Measurements from ENCODE around the gene POLN. TPM values are rescaled to one million over a fixed set of nuclear protein-coding genes. Genes with fewer than 3 reads are reported as not detected.

Gene POLN
- total and polyA plus RNA-seq, 9 donors, result 1.5 to 4.8 (median 2.2) TPM

DNA sequence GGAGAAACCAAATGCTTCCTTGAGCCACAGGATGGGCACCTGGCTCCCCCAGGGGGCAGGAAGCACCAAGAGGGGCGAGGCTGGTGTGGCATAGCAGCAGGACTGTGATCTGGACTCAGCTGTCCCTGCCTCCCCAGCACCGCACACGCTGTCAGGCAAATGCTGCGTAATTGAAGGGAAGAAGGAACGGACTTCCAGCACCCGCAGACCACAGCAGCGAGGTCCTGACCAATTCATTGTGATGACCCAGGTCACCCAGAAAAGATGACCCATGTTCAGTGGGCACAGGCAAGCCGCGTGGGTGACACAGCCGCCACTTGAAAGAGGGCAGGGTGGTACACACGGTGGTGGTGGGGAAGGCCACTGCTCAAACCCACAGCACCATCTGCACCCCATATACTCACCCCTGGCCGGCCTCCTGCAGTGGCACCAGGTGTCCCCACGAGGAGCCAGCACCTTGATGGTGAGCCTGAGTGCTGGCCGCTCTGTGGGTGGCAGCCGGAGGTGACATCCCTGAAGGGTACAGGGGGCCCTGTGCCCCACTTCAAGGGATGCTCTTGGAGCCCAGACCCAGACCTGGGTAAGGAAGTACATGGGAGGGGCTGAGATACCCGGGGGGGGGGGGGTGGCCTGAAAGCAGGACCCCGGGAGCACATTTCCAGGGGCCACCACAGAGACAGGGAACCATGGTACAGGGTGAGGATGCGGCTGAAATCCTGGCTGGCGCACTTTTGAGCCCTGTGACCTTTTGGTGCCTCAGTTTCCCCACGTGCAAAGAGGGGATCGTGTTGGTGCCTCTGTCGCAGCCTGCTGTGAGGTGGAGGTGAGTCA is 171.3 kb downstream of the POLN start:
- Histone ChIP-seq H3K27ac (ENCODE audit: low read length) (no peak overlapping the region), H3K9me3 (replicated peaks; ENCODE audit: control insufficient read depth, low read depth, low read length) (no peaks in the 10 kb centered on the region), H3K4me3 (ENCODE audit: low read length) (no peak overlapping the region), H3K36me3 (ENCODE audit: control insufficient read depth, insufficient read depth, low read length) (no peaks in the 10 kb centered on the region), H3K4me1 (ENCODE audit: control insufficient read depth, insufficient read depth, low read length) (peaks cover 22% of the 10 kb centered on the region), H3K27me3 (ENCODE audit: control insufficient read depth, insufficient read depth, low read length) (no peaks in the 10 kb centered on the region)
- DNase-seq, result no peak
- 81% methylated on average over 14 of the region's 22 CpGs for WGBS (ENCODE audit: insufficient coverage)

- Histone ChIP-seq H3K27me3 (ENCODE audit: control insufficient read depth, insufficient read depth, low read length) (no peaks in the 10 kb centered on the region), H3K4me1 (ENCODE audit: control insufficient read depth, insufficient read depth, low read length) (peaks cover 22% of the 10 kb centered on the region), H3K4me3 (ENCODE audit: low read length) (no peak overlapping the region), H3K9me3 (replicated peaks; ENCODE audit: control insufficient read depth, low read depth, low read length) (no peaks in the 10 kb centered on the region), H3K36me3 (ENCODE audit: control insufficient read depth, insufficient read depth, low read length) (no peaks in the 10 kb centered on the region), H3K27ac (ENCODE audit: low read length) (no peak overlapping the region)
- 43% methylated on average over 10 of the region's 14 CpGs for WGBS (ENCODE audit: insufficient coverage)
- DNase-seq, result no peak
These were observed 171.9 kb downstream of the POLN start for GRCh38 chr4:2069986-2070385.

DNA sequence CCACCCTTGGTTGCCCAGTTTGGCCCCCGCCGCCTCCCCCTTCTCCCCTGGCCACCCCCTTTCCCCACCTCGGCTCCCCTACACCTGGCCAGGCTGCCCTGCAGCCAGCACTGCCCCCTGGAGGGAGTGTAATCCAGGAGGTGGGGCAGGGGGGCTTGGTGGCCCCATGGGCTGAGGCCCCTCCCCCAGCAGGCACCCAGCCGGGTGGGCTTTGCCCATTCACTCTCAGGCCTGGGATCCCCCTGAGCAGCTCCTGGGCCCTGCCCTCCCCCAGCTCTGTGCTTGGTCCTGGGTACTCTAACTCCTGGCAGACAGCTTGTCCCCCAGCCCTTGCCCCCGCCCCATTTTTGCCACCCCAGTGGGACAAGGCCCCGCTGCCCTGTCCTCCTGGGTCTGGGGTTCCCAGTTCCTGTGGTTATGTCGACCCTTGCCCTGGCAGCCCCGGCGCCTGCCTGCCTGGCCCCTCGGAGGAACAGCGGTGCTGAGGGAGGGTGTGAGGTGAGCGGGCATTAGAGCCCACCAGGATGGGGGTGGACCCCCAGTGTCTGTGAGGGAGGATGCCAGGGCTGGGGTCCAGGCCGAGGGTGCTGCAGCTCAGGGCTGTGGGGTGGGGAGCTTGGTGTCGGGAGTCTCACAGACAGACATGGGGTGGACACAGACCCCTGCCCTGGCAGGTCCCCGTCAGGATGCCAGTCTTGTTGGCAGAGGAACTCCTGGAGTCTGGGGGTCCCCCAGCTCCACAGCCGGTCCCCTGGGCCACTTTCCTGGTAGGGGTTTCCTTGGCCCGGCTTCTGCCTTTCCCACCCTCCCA is 172.6 kb downstream of the POLN start:
- H3K27me3 ChIP-seq (ENCODE audit: control insufficient read depth, insufficient read depth, low read length), result no peaks in the 10 kb centered on the region
- H3K9me3 ChIP-seq (replicated peaks; ENCODE audit: control insufficient read depth, low read depth, low read length), result no peaks in the 10 kb centered on the region
- H3K4me1 ChIP-seq (ENCODE audit: control insufficient read depth, insufficient read depth, low read length), result peaks cover 22% of the 10 kb centered on the region
- 68% methylated on average over 9 of the region's 17 CpGs for WGBS (ENCODE audit: insufficient coverage)
- DNase-seq, result no peak
- no peak overlapping the region for H3K27ac ChIP-seq (ENCODE audit: low read length)
- no peaks in the 10 kb centered on the region for H3K36me3 ChIP-seq (ENCODE audit: control insufficient read depth, insufficient read depth, low read length)
- H3K4me3 ChIP-seq (ENCODE audit: low read length), result no peak overlapping the region

GRCh38 chr4:2068566-2068965 is 173.4 kb downstream of the POLN start:
- H3K36me3 ChIP-seq (ENCODE audit: control insufficient read depth, insufficient read depth, low read length), result no peaks in the 10 kb centered on the region
- H3K27ac ChIP-seq (ENCODE audit: low read length), result no peak overlapping the region
- no peaks in the 10 kb centered on the region for H3K27me3 ChIP-seq (ENCODE audit: control insufficient read depth, insufficient read depth, low read length)
- 78% methylated on average over 11 of the region's 11 CpGs for whole genome bisulfite sequencing (ENCODE audit: insufficient coverage)
- H3K4me1 ChIP-seq (ENCODE audit: control insufficient read depth, insufficient read depth, low read length), result peaks cover 17% of the 10 kb centered on the region
- no peak for DNase-seq
- no peaks in the 10 kb centered on the region for H3K9me3 ChIP-seq (replicated peaks; ENCODE audit: control insufficient read depth, low read depth, low read length)
- H3K4me3 ChIP-seq (ENCODE audit: low read length), result no peak overlapping the region

- no peaks in the 10 kb centered on the region for H3K27me3 ChIP-seq (ENCODE audit: control insufficient read depth, insufficient read depth, low read length)
These were observed 173.8 kb downstream of the POLN start for GRCh38 chr4:2068198-2068470.

DNA sequence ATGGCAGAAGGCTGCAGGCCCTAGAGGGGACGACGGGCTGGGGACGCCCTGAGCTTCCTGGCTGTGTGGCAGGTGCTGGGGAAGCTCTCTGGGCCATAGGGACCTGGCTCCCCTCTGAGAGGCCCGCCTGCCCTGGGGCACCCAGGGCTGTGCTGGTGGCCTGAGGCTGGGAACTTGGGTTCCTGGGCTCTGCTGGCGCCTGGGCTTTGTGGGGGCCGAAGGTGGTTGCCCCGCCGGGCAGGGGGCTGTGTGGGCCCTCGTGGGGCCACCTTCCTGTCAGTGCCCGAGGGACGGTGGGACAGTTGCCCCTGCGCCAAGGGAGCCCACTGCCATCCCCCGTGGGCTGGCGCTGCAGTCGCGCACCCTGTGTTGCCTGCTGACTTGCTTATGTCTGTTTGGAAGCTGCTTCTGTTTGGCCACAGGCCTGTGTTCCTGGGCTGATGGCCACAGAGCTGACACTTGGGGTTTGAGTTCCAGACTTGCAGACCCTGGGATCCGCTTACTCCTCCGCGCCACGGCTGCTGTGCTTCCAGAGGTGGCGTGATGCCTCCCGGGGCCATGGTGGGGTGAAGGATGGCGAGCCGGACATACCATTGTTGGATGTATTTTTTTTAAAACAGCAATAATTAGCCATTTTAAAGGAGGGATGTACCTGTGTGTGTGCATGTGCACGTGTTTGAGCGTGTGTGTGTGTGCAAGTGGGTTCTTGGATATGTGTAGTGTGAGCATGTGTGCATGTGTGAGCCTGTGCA is 174.3 kb downstream of the POLN start:
- DNase-seq, result no peak
- Histone ChIP-seq H3K4me1 (ENCODE audit: control insufficient read depth, insufficient read depth, low read length) (peaks cover 15% of the 10 kb centered on the region), H3K27me3 (ENCODE audit: control insufficient read depth, insufficient read depth, low read length) (no peaks in the 10 kb centered on the region), H3K36me3 (ENCODE audit: control insufficient read depth, insufficient read depth, low read length) (no peaks in the 10 kb centered on the region), H3K27ac (ENCODE audit: low read length) (no peak overlapping the region), H3K4me3 (ENCODE audit: low read length) (no peak overlapping the region), H3K9me3 (replicated peaks; ENCODE audit: control insufficient read depth, low read depth, low read length) (no peaks in the 10 kb centered on the region)
- 65% methylated on average over 20 of the region's 26 CpGs for WGBS (ENCODE audit: insufficient coverage)

More at GRCh38 chr4:2068198-2068470, 173.8 kb downstream of the POLN start:
- Histone ChIP-seq H3K27ac (ENCODE audit: low read length) (no peak overlapping the region), H3K4me3 (ENCODE audit: low read length) (no peak overlapping the region), H3K36me3 (ENCODE audit: control insufficient read depth, insufficient read depth, low read length) (no peaks in the 10 kb centered on the region), H3K9me3 (replicated peaks; ENCODE audit: control insufficient read depth, low read depth, low read length) (no peaks in the 10 kb centered on the region), H3K4me1 (ENCODE audit: control insufficient read depth, insufficient read depth, low read length) (peaks cover 17% of the 10 kb centered on the region)
- DNase-seq, result no peak
- 95% methylated on average over 13 of the region's 13 CpGs for WGBS (ENCODE audit: insufficient coverage)

GRCh38 chr4:2066571-2067445 is 175.1 kb downstream of the POLN start:
- no peaks in the 10 kb centered on the region for H3K36me3 ChIP-seq (ENCODE audit: control insufficient read depth, insufficient read depth, low read length)
- 64% methylated on average over 12 of the region's 29 CpGs for WGBS (ENCODE audit: insufficient coverage)
- H3K27ac ChIP-seq (ENCODE audit: low read length), result no peak overlapping the region
- no peak for DNase-seq
- H3K9me3 ChIP-seq (replicated peaks; ENCODE audit: control insufficient read depth, low read depth, low read length), result no peaks in the 10 kb centered on the region
- H3K27me3 ChIP-seq (ENCODE audit: control insufficient read depth, insufficient read depth, low read length), result peaks cover 6% of the 10 kb centered on the region
- no peak overlapping the region for H3K4me3 ChIP-seq (ENCODE audit: low read length)
- H3K4me1 ChIP-seq (ENCODE audit: control insufficient read depth, insufficient read depth, low read length), result peaks cover 6% of the 10 kb centered on the region

GRCh38 chr4:2066011-2066551 is 175.8 kb downstream of the POLN start:
- DNase-seq, result no peak
- WGBS (ENCODE audit: insufficient coverage), result 92% methylated on average over 13 of the region's 15 CpGs
- Histone ChIP-seq H3K4me1 (ENCODE audit: control insufficient read depth, insufficient read depth, low read length) (no peaks in the 10 kb centered on the region), H3K36me3 (ENCODE audit: control insufficient read depth, insufficient read depth, low read length) (no peaks in the 10 kb centered on the region), H3K9me3 (replicated peaks; ENCODE audit: control insufficient read depth, low read depth, low read length) (no peaks in the 10 kb centered on the region), H3K27me3 (ENCODE audit: control insufficient read depth, insufficient read depth, low read length) (peaks cover 13% of the 10 kb centered on the region), H3K4me3 (ENCODE audit: low read length) (no peak overlapping the region), H3K27ac (ENCODE audit: low read length) (no peak overlapping the region)

DNA sequence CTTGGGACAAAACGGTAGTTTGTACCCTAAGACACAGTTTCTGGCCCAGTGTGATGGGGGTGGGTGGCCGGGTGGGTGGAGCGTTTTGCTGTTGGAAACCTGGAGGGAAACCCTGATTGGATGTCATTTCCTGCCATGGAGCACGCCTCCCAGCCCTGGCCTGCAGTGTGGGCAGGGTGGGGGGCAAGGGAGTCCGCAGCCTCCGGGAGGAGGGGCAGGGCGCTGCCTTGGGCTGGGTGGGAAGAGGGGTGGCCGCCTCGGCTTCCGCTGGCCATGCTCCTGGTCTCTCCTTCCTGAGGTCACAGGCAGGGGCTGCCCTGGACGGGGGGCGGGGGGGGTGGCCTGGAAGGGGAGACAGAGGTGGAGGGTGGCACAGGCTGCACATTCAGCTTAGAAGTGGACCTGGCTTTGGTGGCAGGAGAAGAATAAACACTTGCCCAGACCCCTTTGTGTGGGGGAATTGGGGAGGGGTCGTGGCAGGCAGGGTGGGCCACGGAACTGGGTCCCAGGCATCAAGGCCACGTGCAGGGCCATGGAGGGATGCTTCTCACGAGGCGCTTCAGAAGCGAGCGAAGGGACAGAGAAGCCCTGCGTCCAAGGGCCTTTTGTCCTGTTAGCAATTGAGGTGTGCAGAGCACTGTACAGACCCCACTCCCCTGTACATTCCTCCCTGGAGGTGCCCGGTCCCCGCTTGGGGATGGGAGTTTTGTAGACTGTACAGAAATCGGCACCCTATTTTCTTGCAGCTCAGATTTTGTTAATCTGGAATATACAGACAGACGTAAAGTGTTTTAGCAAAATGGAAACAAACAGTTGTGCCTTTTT is 176.6 kb downstream of the POLN start:
- Histone ChIP-seq H3K4me1 (ENCODE audit: control insufficient read depth, insufficient read depth, low read length) (peaks cover under 1% of the 10 kb centered on the region), H3K27ac (ENCODE audit: low read length) (no peak overlapping the region), H3K9me3 (replicated peaks; ENCODE audit: control insufficient read depth, low read depth, low read length) (no peaks in the 10 kb centered on the region), H3K36me3 (ENCODE audit: control insufficient read depth, insufficient read depth, low read length) (no peaks in the 10 kb centered on the region), H3K4me3 (ENCODE audit: low read length) (no peak overlapping the region), H3K27me3 (ENCODE audit: control insufficient read depth, insufficient read depth, low read length) (peaks cover 20% of the 10 kb centered on the region)
- DNase-seq, result no peak
- 62% methylated on average over 15 of the region's 24 CpGs for WGBS (ENCODE audit: insufficient coverage)
